Activated CD4-positive, alpha-beta T cell treated with anti-CD3 and anti-CD28 coated beads, Interleukin-2, amount 10 ng/mL, durations not matched to agents 24 days and 14 days (primary cell): ENCODE data around the gene LRRC45. TPM values are rescaled to one million over a fixed set of nuclear protein-coding genes. Genes with fewer than 3 reads are reported as not detected.

Experiments used
- DNase-seq: peaks from one replicate; pipeline ENCODE4 v3.0.0; 2022
- H3K27ac Mint-ChIP-seq: one replicate; pipeline ENCODE4 v1.8.0; 2022; ENCODE audit warnings: mild to moderate bottlenecking, mixed read lengths
- H3K27me3 Mint-ChIP-seq: one replicate; pipeline ENCODE4 v1.8.0; 2022; ENCODE audit warnings: mixed read lengths
- H3K36me3 Mint-ChIP-seq: one replicate; pipeline ENCODE4 v1.8.0; 2022; ENCODE audit warnings: low read depth, mild to moderate bottlenecking, mixed read lengths
- H3K4me1 Mint-ChIP-seq: one replicate; pipeline ENCODE4 v1.8.0; 2021; ENCODE audit warnings: mixed read lengths
- H3K4me3 Mint-ChIP-seq: one replicate; pipeline ENCODE4 v1.8.0; 2022; ENCODE audit warnings: mild to moderate bottlenecking, moderate library complexity, mixed read lengths
- H3K9me3 Mint-ChIP-seq: one replicate; pipeline ENCODE4 v1.8.0; 2021; ENCODE audit warnings: mixed read lengths
- intact Hi-C: fragments of 100-400 bp; cut with micrococcal nuclease; formaldehyde crosslinking; loops from one replicate; pipeline ENCODE4 v1.15.1; 2023
- total RNA-seq: library from RNA; stranded (reverse); gene quantifications from 2 replicates; pipeline ENCODE4 v1.2.3, GENCODE V29; 2022

Gene LRRC45
- total RNA-seq, 1 donor from 2014 or later: 40.6 TPM

- Mint-ChIP-seq H3K4me3 (peak overlapping the region; percentile 18), H3K27me3 (no peaks in the 10 kb centered on the region), H3K9me3 (no peaks in the 10 kb centered on the region), H3K27ac (no peak overlapping the region), H3K4me1 (peaks cover 22% of the 10 kb centered on the region), H3K36me3 (peaks cover 13% of the 10 kb centered on the region)
- intact Hi-C loops: no loop called here
- no peak for DNase-seq
Measured at GRCh38 chr17:82025401-82026107, 2.4 kb downstream of the LRRC45 start.

- no peak overlapping the region for H3K27ac Mint-ChIP-seq
Measured at GRCh38 chr17:82028246-82028645, 5.1 kb downstream of the LRRC45 start.

GRCh38 chr17:82028966-82029365, 5.9 kb downstream of the LRRC45 start:
- H3K9me3 Mint-ChIP-seq: no peaks in the 10 kb centered on the region
- no peak for DNase-seq
- H3K4me1 Mint-ChIP-seq: peaks cover 11% of the 10 kb centered on the region
- intact Hi-C loops: no loop called here
- no peak overlapping the region for H3K4me3 Mint-ChIP-seq
- peaks cover 12% of the 10 kb centered on the region for H3K36me3 Mint-ChIP-seq
- no peak overlapping the region for H3K27ac Mint-ChIP-seq
- no peaks in the 10 kb centered on the region for H3K27me3 Mint-ChIP-seq

More at GRCh38 chr17:82028246-82028645, 5.1 kb downstream of the LRRC45 start:
- peaks cover 14% of the 10 kb centered on the region for H3K4me1 Mint-ChIP-seq
- no peaks in the 10 kb centered on the region for H3K9me3 Mint-ChIP-seq
- H3K4me3 Mint-ChIP-seq: no peak overlapping the region
- no peak for DNase-seq
- peaks cover 12% of the 10 kb centered on the region for H3K36me3 Mint-ChIP-seq
- intact Hi-C loops: no loop called here
- no peaks in the 10 kb centered on the region for H3K27me3 Mint-ChIP-seq

DNA sequence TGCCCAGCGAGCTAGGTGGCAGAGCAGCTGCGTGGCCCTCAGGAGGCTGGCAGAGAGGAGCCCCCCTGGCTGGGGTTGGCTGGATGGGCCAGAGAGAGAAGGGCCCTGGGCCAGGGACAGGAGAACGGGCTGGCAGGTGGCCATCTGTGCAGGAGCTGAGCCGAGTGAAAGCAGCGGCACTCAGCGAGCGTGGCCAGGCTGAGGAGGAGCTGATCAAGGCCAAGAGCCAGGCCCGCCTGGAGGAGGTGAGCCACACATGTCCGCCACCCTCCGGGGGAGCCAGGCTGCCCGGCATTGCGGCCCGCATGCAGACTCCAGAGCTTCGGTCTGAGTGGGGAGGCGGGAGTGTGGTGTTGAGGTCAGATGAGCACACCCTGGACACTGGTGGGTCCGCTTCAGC, 6.3 kb downstream of the LRRC45 start:
- intact Hi-C loops: no loop called here
- H3K27ac Mint-ChIP-seq: peak overlapping the region; percentile 41
- peaks cover 8% of the 10 kb centered on the region for H3K4me1 Mint-ChIP-seq
- H3K36me3 Mint-ChIP-seq: peaks cover 12% of the 10 kb centered on the region
- no peaks in the 10 kb centered on the region for H3K9me3 Mint-ChIP-seq
- peak; percentile 62 for DNase-seq
- peak overlapping the region; percentile 72 for H3K4me3 Mint-ChIP-seq
- no peaks in the 10 kb centered on the region for H3K27me3 Mint-ChIP-seq

- Mint-ChIP-seq H3K9me3 (no peaks in the 10 kb centered on the region), H3K36me3 (peaks cover 14% of the 10 kb centered on the region), H3K4me3 (peak overlapping the region; percentile 87), H3K27ac (no peak overlapping the region), H3K27me3 (no peaks in the 10 kb centered on the region), H3K4me1 (peaks cover 8% of the 10 kb centered on the region)
- no peak for DNase-seq
- intact Hi-C loops: loop anchor here (1.0 kb wide), 1 partner anchor 124 kb away; no protein-coding TSS in a partner anchor
Measured at GRCh38 chr17:82029990-82030469, 6.9 kb downstream of the LRRC45 start.

DNA sequence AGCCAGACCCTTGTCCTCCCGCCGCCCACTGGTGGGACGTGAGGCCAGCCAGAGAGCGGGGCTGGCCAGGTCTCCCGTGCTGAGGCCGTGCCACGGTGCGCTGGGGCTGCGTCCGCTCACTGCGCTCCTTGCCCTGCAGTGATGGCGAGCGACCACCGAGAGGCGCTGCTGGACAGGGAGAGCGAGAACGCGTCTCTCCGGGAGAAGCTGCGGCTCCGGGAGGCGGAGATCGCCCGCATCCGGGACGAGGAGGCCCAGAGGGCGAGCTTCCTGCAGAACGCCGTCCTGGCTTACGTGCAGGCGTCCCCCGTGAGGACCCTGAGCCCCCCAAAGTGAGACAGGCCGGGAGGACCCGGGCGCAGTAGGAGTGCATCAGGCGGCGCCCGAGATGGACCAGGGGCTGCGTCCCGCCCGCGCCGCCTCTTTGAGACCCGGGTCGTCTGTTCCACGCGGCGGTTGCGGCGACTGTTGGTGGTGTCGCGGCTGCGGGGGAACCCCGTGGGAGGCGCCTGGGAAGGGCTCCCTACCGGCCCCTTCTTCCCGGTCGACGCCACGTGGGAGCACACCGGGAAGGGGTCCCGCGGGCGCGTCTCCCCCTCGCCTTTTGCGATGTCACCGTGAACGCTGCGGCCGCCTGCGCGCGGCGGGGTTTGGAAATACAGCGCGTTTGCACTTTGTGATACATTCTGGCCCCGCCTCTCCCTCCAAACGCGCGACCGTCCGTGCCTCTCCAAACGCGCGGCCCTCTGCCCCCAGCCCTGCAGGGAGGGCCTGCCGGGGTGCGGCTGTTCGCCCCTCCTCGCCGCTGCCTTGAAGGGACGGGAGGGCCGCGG, 7.6 kb downstream of the LRRC45 start:
- peaks cover 13% of the 10 kb centered on the region for H3K4me1 Mint-ChIP-seq
- H3K36me3 Mint-ChIP-seq: peaks cover 18% of the 10 kb centered on the region
- intact Hi-C loops: loop anchor here (1.0 kb wide), 1 partner anchor 124 kb away; no protein-coding TSS in a partner anchor
- H3K4me3 Mint-ChIP-seq: peak overlapping the region; percentile 87
- no peaks in the 10 kb centered on the region for H3K9me3 Mint-ChIP-seq
- no peaks in the 10 kb centered on the region for H3K27me3 Mint-ChIP-seq
- DNase-seq: peak; percentile 97
- H3K27ac Mint-ChIP-seq: peak overlapping the region; percentile 80

DNA sequence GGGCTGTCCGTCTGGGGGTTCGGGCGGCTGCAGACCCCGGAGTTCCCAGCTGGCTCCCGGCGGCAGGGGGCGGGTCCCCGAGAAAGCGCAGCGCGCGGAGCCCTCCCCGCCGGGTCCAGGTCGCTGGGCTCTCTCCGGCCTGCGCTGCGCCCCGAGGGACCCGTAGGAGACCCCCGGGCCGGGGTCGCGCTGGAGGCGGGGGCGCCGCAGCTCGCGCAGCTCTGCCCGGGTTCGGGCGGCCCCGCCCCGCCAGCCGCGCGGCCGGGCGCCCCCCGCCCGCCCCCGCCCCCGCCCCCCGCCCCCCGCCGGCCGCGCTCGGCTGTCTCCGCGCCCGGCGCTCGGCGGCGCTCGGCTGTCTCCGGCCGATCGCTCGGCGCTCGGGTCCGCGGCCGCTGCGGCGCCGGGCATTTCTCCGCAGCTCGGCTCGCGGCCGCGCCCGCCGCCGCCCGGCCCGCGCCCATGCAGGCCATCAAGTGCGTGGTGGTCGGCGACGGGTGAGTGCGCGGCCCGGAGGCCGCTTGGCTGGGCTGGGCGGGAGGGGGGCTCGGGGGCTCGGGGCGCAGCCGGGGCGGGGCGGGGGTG, 8.3 kb downstream of the LRRC45 start, which contains the start of gene RAC3:
Gene RAC3, plus strand, starts transcription at position 376 of the 582 bp plus-strand sequence. Its CDS starts 84 bp downstream, at position 460.
- Mint-ChIP-seq H3K27me3 (no peaks in the 10 kb centered on the region), H3K4me3 (peak within 1 kb of the TSS; percentile 87), H3K36me3 (peaks cover 17% of the 10 kb centered on the region), H3K27ac (peak within 1 kb of the TSS; percentile 80), H3K4me1 (peaks cover 13% of the 10 kb centered on the region), H3K9me3 (no peaks in the 10 kb centered on the region)
- peak; percentile 69 for DNase-seq
- intact Hi-C loops: no loop called here

- no peaks in the 10 kb centered on the region for H3K9me3 Mint-ChIP-seq
- H3K27me3 Mint-ChIP-seq: no peaks in the 10 kb centered on the region
- peaks cover 12% of the 10 kb centered on the region for H3K4me1 Mint-ChIP-seq
- H3K27ac Mint-ChIP-seq: no peak overlapping the region
- intact Hi-C loops: no loop called here
- DNase-seq: peak; percentile 88
- peak overlapping the region; percentile 57 for H3K4me3 Mint-ChIP-seq
- peaks cover 15% of the 10 kb centered on the region for H3K36me3 Mint-ChIP-seq
Measured at GRCh38 chr17:82031885-82032627, 9.0 kb downstream of the LRRC45 start.

DNA sequence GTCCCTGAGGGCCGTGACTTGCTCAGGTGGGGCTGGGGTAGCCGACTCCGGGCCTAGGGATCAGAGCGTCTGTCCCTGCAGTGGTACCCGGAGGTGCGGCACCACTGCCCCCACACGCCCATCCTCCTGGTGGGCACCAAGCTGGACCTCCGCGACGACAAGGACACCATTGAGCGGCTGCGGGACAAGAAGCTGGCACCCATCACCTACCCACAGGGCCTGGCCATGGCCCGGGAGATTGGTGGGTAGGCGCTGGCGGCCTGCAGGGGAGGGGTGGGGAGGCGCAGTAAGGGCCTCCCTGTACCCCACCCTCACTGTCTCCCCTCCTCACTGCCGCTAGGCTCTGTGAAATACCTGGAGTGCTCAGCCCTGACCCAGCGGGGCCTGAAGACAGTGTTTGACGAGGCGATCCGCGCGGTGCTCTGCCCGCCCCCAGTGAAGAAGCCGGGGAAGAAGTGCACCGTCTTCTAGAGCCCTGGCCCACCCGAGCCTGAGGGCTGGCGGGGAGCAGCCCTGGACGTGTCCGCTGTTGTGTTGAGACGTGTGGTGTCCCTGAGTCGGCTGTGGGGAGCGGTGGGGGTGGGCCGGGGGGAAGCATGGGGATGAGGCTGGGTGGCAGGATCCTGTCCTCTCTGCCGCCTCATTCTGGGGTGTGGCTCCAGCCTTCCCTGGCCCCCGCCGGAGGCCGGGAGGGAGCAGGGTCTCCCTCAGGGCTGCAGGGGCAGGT, 10.4 kb downstream of the LRRC45 start:
- intact Hi-C loops: no loop called here
- no peaks in the 10 kb centered on the region for H3K9me3 Mint-ChIP-seq
- H3K4me3 Mint-ChIP-seq: peak overlapping the region; percentile 76
- H3K27me3 Mint-ChIP-seq: no peaks in the 10 kb centered on the region
- H3K4me1 Mint-ChIP-seq: peaks cover 15% of the 10 kb centered on the region
- H3K36me3 Mint-ChIP-seq: peaks cover 12% of the 10 kb centered on the region
- no peak for DNase-seq
- H3K27ac Mint-ChIP-seq: no peak overlapping the region

GRCh38 chr17:82034371-82035011, 11.4 kb downstream of the LRRC45 start:
- Mint-ChIP-seq H3K4me1 (peaks cover 21% of the 10 kb centered on the region), H3K27me3 (no peaks in the 10 kb centered on the region), H3K9me3 (no peaks in the 10 kb centered on the region), H3K27ac (no peak overlapping the region), H3K4me3 (peak overlapping the region; percentile 83), H3K36me3 (peaks cover 12% of the 10 kb centered on the region)
- intact Hi-C loops: no loop called here
- no peak for DNase-seq

GRCh38 chr17:82035488-82035887, 12.4 kb downstream of the LRRC45 start:
- intact Hi-C loops: no loop called here
- DNase-seq: no peak
- peaks cover 8% of the 10 kb centered on the region for H3K36me3 Mint-ChIP-seq
- H3K9me3 Mint-ChIP-seq: no peaks in the 10 kb centered on the region
- H3K27ac Mint-ChIP-seq: peak overlapping the region; percentile 65
- peaks cover 2% of the 10 kb centered on the region for H3K27me3 Mint-ChIP-seq
- peaks cover 19% of the 10 kb centered on the region for H3K4me1 Mint-ChIP-seq
- peak overlapping the region; percentile 83 for H3K4me3 Mint-ChIP-seq

DNA sequence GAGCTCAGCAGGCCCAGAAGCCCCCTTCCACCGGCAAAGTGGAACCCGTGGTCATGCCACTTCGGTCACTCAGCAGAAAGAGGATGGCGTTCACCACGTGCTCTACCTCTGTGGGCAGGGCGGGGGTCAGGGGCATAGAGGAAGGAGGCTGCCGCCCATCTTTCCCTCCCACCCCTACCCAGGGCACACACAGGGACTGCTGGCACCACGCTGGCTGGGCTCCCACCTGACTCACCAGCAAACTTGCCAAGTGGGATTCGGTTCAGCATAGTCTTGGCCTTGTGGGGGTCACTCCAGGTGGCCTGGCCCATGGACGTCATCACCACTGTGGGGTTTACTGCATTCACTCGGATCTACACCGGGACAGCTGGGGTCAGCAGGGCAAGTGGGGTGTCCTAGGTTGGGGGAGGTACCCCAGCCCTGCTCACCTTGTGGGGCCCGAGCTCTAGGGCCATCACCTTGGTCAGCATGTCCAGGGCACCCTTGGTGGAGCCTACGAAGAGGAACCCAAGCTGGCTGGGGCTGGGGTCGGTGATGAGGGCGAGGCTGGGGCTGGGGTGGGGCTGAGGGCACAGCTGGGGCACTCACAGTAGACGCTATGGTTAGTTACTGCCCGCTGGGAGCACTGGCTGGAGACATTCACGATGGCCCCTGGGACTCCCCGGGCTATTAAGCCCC, 13.0 kb downstream of the LRRC45 start:
- peaks cover 8% of the 10 kb centered on the region for H3K36me3 Mint-ChIP-seq
- no peak for DNase-seq
- H3K4me1 Mint-ChIP-seq: peaks cover 19% of the 10 kb centered on the region
- H3K27me3 Mint-ChIP-seq: peaks cover 2% of the 10 kb centered on the region
- H3K9me3 Mint-ChIP-seq: no peaks in the 10 kb centered on the region
- intact Hi-C loops: loop anchor here (2.0 kb wide), 2 partner anchors 15 to 59 kb away; partner anchors contain the start of genes ASPSCR1, GPS1 and RFNG
- H3K27ac Mint-ChIP-seq: peak overlapping the region; percentile 15
- peak overlapping the region; percentile 83 for H3K4me3 Mint-ChIP-seq
